WI38 (cell line): ENCODE results near the gene SLC5A9.

ENCODE experiments used
- H3K4me3 ChIP-seq: 2 replicates; pipeline ENCODE4 v1.5.1; 2011; ENCODE audit warnings: low read depth, mild to moderate bottlenecking, control low read depth, low read length
- CTCF ChIP-seq: IDR thresholded peaks from 2 replicates; pipeline ENCODE4 v1.5.1; 2012; ENCODE audit warnings: low read depth, mild to moderate bottlenecking, control low read depth, low read length

Gene SLC5A9

DNA sequence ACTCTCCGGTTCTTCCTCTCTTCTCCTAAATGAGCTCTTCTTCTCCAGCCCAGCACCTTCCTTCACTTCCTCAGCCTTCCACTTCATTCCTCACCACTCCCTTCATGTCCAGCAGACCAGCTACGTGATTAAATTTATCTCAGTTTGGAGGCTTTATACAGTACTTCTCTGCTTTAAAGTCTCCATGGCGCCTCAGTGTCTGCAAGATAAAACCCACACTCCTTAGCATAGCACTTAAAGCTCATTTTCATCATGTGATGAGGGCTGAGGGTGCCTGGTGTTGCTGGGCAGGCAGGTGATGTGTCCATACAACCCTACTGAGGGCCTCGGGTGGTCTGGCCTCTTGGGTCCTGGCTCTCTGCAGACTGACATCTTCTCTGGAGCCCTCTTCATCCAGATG lies 7.7 kb downstream of the SLC5A9 start:
- no peak overlapping the region for H3K4me3 ChIP-seq
- TF ChIP-seq CTCF = no peak

GRCh38 chr1:48232722-48233121 lies 10.2 kb downstream of the SLC5A9 start:
- no peak overlapping the region for H3K4me3 ChIP-seq
- TF ChIP-seq CTCF = no peak

GRCh38 chr1:48233666-48234485 lies 11.4 kb downstream of the SLC5A9 start:
- no peak for TF ChIP-seq CTCF
- H3K4me3 ChIP-seq = no peak overlapping the region

- H3K4me3 ChIP-seq = no peak overlapping the region
- no peak for TF ChIP-seq CTCF
Measured at GRCh38 chr1:48235652-48236051, 13.1 kb downstream of the SLC5A9 start.

DNA sequence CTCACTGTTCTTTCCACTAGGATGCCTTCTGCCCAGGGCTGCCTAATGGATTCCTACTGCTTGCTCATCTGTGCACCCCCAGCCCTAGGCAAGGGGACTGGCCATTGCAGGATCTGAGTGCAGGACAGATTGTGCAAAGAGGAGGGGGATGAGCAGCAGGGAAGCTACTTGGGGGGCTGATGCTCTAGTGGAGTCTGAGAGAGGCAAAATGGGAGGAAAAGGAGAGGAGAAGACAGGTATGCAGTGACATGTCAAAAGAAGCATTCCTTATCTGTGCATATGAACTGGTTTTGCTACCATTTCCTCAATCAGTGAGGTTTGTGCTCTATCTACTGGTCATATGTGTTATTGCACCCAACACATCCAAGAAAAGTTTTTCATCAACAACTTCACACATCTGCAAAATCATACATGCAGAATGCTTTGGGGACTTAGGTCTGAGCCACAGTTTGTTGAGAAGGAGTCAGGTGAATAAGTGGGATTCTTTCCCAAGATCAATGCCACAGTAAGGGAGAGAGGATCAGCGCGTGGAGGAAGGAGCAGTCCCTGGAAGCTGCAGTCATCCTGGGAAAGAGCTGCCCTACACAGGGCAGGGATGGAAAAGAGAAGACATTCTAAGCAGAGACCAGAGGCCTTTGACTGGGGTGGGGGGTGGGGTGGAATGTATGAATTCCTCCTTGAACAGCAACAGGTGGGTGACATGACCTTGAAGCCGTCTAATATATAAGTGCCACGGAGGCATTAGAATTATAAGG lies 14.4 kb downstream of the SLC5A9 start:
- H3K4me3 ChIP-seq = no peak overlapping the region
- no peak for TF ChIP-seq CTCF

- TF ChIP-seq CTCF = no peak
Measured at GRCh38 chr1:48242141-48242736, 19.7 kb downstream of the SLC5A9 start.

GRCh38 chr1:48245106-48245505 lies 22.6 kb downstream of the SLC5A9 start:
- no peak for TF ChIP-seq CTCF
- H3K4me3 ChIP-seq = no peak overlapping the region

More at GRCh38 chr1:48242141-48242736, 19.7 kb downstream of the SLC5A9 start:
- H3K4me3 ChIP-seq = no peak overlapping the region
